Adipocyte (in vitro differentiated cells): Measurements from ENCODE around the gene P3H2.

Experiments
- DNase-seq: peaks from one replicate; pipeline ENCODE4 v3.0.0-alpha.2; 2015; ENCODE audit warnings: low read depth
- H3K27me3 ChIP-seq: replicated peaks from 2 replicates; pipeline ENCODE4 v1.7.0; 2013; ENCODE audit warnings: mild to moderate bottlenecking, low read length, moderate library complexity; ENCODE audit not compliant: control insufficient read depth, insufficient read depth
- H3K36me3 ChIP-seq: 2 replicates; pipeline ENCODE4 v1.7.0; 2013; ENCODE audit warnings: low read length, mild to moderate bottlenecking, moderate library complexity; ENCODE audit not compliant: control insufficient read depth, insufficient read depth, severe bottlenecking
- H3K4me1 ChIP-seq: 2 replicates; pipeline ENCODE4 v1.7.0; 2013; ENCODE audit warnings: mild to moderate bottlenecking, low read length, moderate library complexity; ENCODE audit not compliant: control insufficient read depth, insufficient read depth
- H3K4me3 ChIP-seq: 2 replicates; pipeline ENCODE4 v1.7.0; 2013; ENCODE audit warnings: mild to moderate bottlenecking, low read length, moderate library complexity
- H3K9ac ChIP-seq: 2 replicates; pipeline ENCODE4 v1.7.0; 2013; ENCODE audit warnings: mild to moderate bottlenecking, low read length, moderate library complexity
- H3K9me3 ChIP-seq: 2 replicates; pipeline ENCODE4 v1.7.0; 2013; ENCODE audit warnings: mild to moderate bottlenecking, low read length, moderate library complexity; ENCODE audit not compliant: control insufficient read depth

Gene P3H2

DNA sequence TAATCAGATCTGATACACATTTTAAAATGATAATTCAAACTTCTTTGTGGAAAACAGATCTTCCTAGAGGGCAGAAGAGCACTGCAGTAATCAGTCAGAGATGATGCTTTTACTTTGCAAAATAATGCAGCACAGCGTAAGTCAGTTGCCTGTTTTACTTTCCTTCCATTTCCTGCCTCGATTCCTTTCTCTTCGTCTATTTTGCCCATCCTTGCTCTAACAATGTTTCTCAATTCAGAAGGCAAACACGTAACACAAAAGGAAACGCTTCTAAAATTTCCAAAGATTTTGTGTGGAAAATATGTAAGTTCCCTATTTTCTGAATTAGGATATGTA, 119.9 kb downstream of the P3H2 start:
- no peak for DNase-seq
- Histone ChIP-seq H3K27me3 (no peaks in the 10 kb centered on the region), H3K36me3 (no peaks in the 10 kb centered on the region), H3K9me3 (no peaks in the 10 kb centered on the region), H3K4me3 (peak overlapping the region; percentile 51), H3K4me1 (peaks cover 18% of the 10 kb centered on the region), H3K9ac (no peak overlapping the region)

GRCh38 chr3:190000187-190000860, 120.4 kb downstream of the P3H2 start:
- no peak for DNase-seq
- Histone ChIP-seq H3K4me1 (peaks cover 18% of the 10 kb centered on the region), H3K4me3 (no peak overlapping the region), H3K9me3 (no peaks in the 10 kb centered on the region), H3K27me3 (no peaks in the 10 kb centered on the region), H3K9ac (no peak overlapping the region), H3K36me3 (no peaks in the 10 kb centered on the region)

GRCh38 chr3:189999718-190000117, 121.0 kb downstream of the P3H2 start:
- no peaks in the 10 kb centered on the region for H3K27me3 ChIP-seq
- no peak overlapping the region for H3K9ac ChIP-seq
- DNase-seq: no peak
- H3K9me3 ChIP-seq: no peaks in the 10 kb centered on the region
- peaks cover 18% of the 10 kb centered on the region for H3K4me1 ChIP-seq
- H3K4me3 ChIP-seq: no peak overlapping the region
- H3K36me3 ChIP-seq: no peaks in the 10 kb centered on the region

DNA sequence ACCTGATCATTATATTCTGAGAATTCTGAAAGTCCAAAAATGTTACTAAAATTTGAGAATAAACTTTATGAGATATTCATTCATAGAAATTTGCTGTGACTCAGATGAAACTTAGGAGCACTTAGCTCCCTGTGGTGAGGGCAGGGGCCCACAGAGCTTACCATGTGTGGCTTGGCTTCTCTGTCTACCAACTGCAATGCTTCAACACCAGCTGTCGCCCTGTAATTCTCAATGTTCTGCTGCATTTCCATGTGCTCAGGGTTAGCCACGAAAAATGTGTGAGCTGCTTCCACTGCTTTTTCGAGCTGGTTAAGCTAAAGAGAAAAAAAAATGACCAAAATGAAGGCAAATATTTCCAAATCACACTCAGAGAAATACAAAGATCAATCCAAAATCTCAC, 125.6 kb downstream of the P3H2 start:
- H3K4me1 ChIP-seq: no peaks in the 10 kb centered on the region
- no peaks in the 10 kb centered on the region for H3K9me3 ChIP-seq
- DNase-seq: no peak
- no peaks in the 10 kb centered on the region for H3K27me3 ChIP-seq
- H3K4me3 ChIP-seq: no peak overlapping the region
- H3K9ac ChIP-seq: no peak overlapping the region
- H3K36me3 ChIP-seq: no peaks in the 10 kb centered on the region

DNA sequence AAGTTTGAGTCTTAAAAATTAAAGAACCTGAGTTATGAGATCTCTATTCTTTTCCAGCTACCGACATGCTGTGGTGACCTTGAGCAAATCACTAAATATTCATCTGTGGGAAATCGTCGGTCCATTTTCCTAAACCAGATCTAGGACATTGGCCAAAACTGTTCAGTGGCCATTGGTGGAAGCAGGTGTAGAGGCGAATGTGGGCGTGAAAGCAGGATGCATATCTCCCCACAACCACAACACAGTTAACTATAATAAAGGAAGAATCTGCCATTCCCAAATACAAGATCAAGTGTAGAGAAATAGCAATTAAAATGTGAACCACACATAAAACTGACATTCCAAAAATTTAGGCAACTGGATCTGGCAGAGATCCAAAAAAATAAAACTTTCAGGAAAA, 129.9 kb downstream of the P3H2 start:
- Histone ChIP-seq H3K4me3 (no peak overlapping the region), H3K4me1 (no peaks in the 10 kb centered on the region), H3K36me3 (no peaks in the 10 kb centered on the region), H3K9ac (no peak overlapping the region), H3K9me3 (no peaks in the 10 kb centered on the region), H3K27me3 (no peaks in the 10 kb centered on the region)
- no peak for DNase-seq

- no peaks in the 10 kb centered on the region for H3K36me3 ChIP-seq
- H3K9me3 ChIP-seq: no peaks in the 10 kb centered on the region
- H3K4me3 ChIP-seq: no peak overlapping the region
- H3K27me3 ChIP-seq: no peaks in the 10 kb centered on the region
- no peaks in the 10 kb centered on the region for H3K4me1 ChIP-seq
- H3K9ac ChIP-seq: no peak overlapping the region
- no peak for DNase-seq
These were observed 131.8 kb downstream of the P3H2 start for GRCh38 chr3:189988854-189989253.

GRCh38 chr3:189988322-189988721, 132.4 kb downstream of the P3H2 start:
- no peaks in the 10 kb centered on the region for H3K9me3 ChIP-seq
- H3K27me3 ChIP-seq: no peaks in the 10 kb centered on the region
- H3K36me3 ChIP-seq: no peaks in the 10 kb centered on the region
- no peak overlapping the region for H3K9ac ChIP-seq
- H3K4me1 ChIP-seq: no peaks in the 10 kb centered on the region
- DNase-seq: no peak
- no peak overlapping the region for H3K4me3 ChIP-seq

- no peaks in the 10 kb centered on the region for H3K27me3 ChIP-seq
- no peaks in the 10 kb centered on the region for H3K9me3 ChIP-seq
- no peak overlapping the region for H3K9ac ChIP-seq
- peaks cover 19% of the 10 kb centered on the region for H3K4me1 ChIP-seq
- DNase-seq: no peak
- H3K4me3 ChIP-seq: no peak overlapping the region
- H3K36me3 ChIP-seq: no peaks in the 10 kb centered on the region
These were observed 134.7 kb downstream of the P3H2 start for GRCh38 chr3:189985948-189986347.

GRCh38 chr3:189983612-189984011, 137.1 kb downstream of the P3H2 start:
- Histone ChIP-seq H3K9ac (no peak overlapping the region), H3K4me1 (peaks cover 21% of the 10 kb centered on the region), H3K27me3 (no peaks in the 10 kb centered on the region), H3K4me3 (no peak overlapping the region), H3K36me3 (no peaks in the 10 kb centered on the region), H3K9me3 (no peaks in the 10 kb centered on the region)
- no peak for DNase-seq

DNA sequence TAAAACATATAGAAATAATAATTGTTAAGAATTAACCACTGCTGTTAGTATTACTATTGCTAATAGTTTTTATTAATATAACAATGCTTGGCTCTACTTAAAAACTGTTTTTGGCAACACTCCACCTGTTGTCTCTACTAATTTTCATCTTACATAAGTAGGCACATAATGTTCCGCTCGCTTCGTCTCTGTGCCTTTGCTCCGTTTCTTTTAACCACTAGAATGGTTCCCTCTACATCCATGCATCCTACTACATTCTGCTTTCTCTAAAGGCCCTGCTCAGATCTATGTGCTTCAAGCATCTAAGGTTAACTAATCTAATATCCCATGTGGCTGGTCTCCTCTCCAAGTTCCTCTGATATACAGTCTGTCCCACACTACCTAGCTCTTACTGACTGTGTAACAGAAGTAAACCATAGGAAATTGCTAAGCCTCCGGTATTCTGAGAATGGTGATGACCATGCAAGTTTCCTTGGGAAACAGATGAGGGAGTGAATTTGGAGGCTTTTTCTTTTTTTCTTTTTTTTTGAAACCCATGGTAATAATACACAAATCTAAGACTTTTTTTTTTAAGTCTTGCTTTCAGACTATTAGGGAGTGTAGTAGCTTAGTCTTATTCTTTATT, 138.3 kb downstream of the P3H2 start:
- H3K9ac ChIP-seq: no peak overlapping the region
- no peak overlapping the region for H3K4me3 ChIP-seq
- DNase-seq: no peak
- no peaks in the 10 kb centered on the region for H3K9me3 ChIP-seq
- H3K27me3 ChIP-seq: no peaks in the 10 kb centered on the region
- no peaks in the 10 kb centered on the region for H3K36me3 ChIP-seq
- peaks cover 21% of the 10 kb centered on the region for H3K4me1 ChIP-seq

GRCh38 chr3:189981668-189982067, 139.0 kb downstream of the P3H2 start:
- H3K4me3 ChIP-seq: no peak overlapping the region
- peaks cover 21% of the 10 kb centered on the region for H3K4me1 ChIP-seq
- H3K36me3 ChIP-seq: no peaks in the 10 kb centered on the region
- H3K27me3 ChIP-seq: no peaks in the 10 kb centered on the region
- H3K9ac ChIP-seq: no peak overlapping the region
- no peaks in the 10 kb centered on the region for H3K9me3 ChIP-seq
- DNase-seq: peak; percentile 71

GRCh38 chr3:189978753-189979152, 141.9 kb downstream of the P3H2 start:
- Histone ChIP-seq H3K4me3 (no peak overlapping the region), H3K9me3 (no peaks in the 10 kb centered on the region), H3K9ac (no peak overlapping the region), H3K36me3 (no peaks in the 10 kb centered on the region), H3K4me1 (peaks cover 37% of the 10 kb centered on the region), H3K27me3 (no peaks in the 10 kb centered on the region)
- DNase-seq: no peak
